CD4-positive, alpha-beta T cell treated with Interleukin-17A for 1 hour (primary cell): Measurements from ENCODE around the gene TMEM91.

ENCODE experiments used
- DNase-seq: peaks from one replicate; pipeline ENCODE4 v3.0.0-alpha.2; 2020

TMEM91 gene

GRCh38 chr19:41412953-41413352 lies 36.6 kb downstream of the TMEM91 start:
- no peak for DNase-seq

GRCh38 chr19:41413947-41414346 lies 37.6 kb downstream of the TMEM91 start:
- no peak for DNase-seq

GRCh38 chr19:41414461-41414860 lies 38.1 kb downstream of the TMEM91 start:
- DNase-seq, result no peak

GRCh38 chr19:41415154-41415571 lies 38.8 kb downstream of the TMEM91 start:
- DNase-seq, result no peak

- DNase-seq, result no peak
These were observed 39.9 kb downstream of the TMEM91 start for GRCh38 chr19:41416194-41416674.

- DNase-seq, result no peak
These were observed 44.0 kb downstream of the TMEM91 start for GRCh38 chr19:41420101-41420880.

GRCh38 chr19:41421314-41421713 lies 45.0 kb downstream of the TMEM91 start:
- DNase-seq, result no peak

- DNase-seq, result no peak
These were observed 45.6 kb downstream of the TMEM91 start for GRCh38 chr19:41421973-41422372.

- no peak for DNase-seq
These were observed 46.1 kb downstream of the TMEM91 start for GRCh38 chr19:41422456-41422855.

- no peak for DNase-seq
These were observed 46.6 kb downstream of the TMEM91 start for GRCh38 chr19:41422955-41423354.

- no peak for DNase-seq
These were observed 48.2 kb downstream of the TMEM91 start for GRCh38 chr19:41424335-41425173.

GRCh38 chr19:41425174-41426115 lies 49.1 kb downstream of the TMEM91 start:
- no peak for DNase-seq

- DNase-seq, result no peak
These were observed 49.9 kb downstream of the TMEM91 start for GRCh38 chr19:41426116-41426841.

- DNase-seq, result peak; percentile 45
These were observed 50.8 kb downstream of the TMEM91 start, which contains the start of gene B3GNT8 for GRCh38 chr19:41426952-41427646. TSS of gene B3GNT8 (minus strand) at chr19:41427374. CDS start at chr19:41426778, 596 bp downstream.

- DNase-seq, result peak; percentile 75
These were observed 51.5 kb downstream of the TMEM91 start for GRCh38 chr19:41427647-41428480.

GRCh38 chr19:41428481-41428859 lies 52.1 kb downstream of the TMEM91 start:
- no peak for DNase-seq

GRCh38 chr19:41430922-41431321 lies 54.6 kb downstream of the TMEM91 start:
- DNase-seq, result no peak

- DNase-seq, result peak; percentile 37
These were observed 55.4 kb downstream of the TMEM91 start for GRCh38 chr19:41431426-41432386.

GRCh38 chr19:41433171-41433570 lies 56.8 kb downstream of the TMEM91 start:
- no peak for DNase-seq
